ENCODE data around the gene ST8SIA1. TPM values are rescaled to one million over a fixed set of nuclear protein-coding genes. Genes with fewer than 3 reads are reported as not detected.

Gene ST8SIA1
- total RNA-seq, 1 experiment from 2014 or later: not detected

DNA sequence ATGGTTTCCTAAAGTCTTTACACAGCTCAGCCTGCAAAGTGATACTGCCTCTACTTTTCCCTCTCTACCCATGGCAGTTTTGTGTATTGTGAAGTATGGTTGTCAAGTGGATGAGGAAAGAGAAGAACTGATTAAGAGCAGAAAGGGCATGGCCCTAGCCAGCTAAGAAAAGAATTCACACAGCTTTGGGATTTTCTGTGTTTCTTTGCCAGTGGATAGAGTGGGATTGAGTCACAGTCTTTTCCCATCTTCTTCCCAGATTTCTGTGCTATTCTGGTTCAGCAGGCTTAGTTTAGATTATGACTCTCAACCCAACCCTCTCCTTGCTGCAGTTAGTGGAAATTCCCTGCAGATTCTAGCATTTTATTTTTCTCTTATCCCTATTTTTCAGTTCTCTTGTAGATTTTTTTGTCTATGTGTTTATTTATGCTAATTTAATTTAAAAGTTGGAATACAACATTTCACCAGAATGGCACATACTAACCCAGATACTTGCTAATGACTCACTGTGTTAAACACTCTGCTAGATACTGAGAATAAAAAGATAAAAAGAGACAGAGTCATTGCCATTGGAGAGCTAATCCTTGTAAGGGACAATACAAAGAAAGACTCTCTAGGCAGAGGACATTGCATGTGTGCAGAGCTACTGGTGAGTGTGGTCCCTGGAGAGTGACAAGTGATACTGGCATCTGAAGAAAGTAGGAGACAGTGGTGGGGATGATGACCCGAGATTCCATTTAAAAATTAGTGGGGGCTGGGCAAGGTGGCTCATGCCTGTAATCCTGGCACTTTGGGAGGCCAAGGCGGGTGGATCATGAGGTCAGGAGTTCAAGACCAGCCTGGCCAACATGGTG lies 106.3 kb downstream of the ST8SIA1 start:
- ChIA-PET CTCF (no interaction called here), POLR2A (ENCODE audit: unreplicated experiment) (no interaction called here)
- Histone ChIP-seq H3K27ac (ENCODE audit: low read length) (no peak overlapping the region), H3K9me2 (replicated peaks; ENCODE audit: low read length) (no peaks in the 10 kb centered on the region), H3K4me1 (ENCODE audit: insufficient read depth, low read length) (peaks cover 4% of the 10 kb centered on the region; the same call in 1 of the 2 replicates), H3K9ac (ENCODE audit: low read length) (no peak overlapping the region), H3K4me3 (ENCODE audit: low read length) (no peak overlapping the region), H2AFZ (ENCODE audit: low read length) (no peak overlapping the region), H3F3A (ENCODE audit: low read length, unreplicated experiment) (no peaks in the 10 kb centered on the region), H3K36me3 (ENCODE audit: low read depth, low read length) (no peaks in the 10 kb centered on the region), H3K27me3 (ENCODE audit: low read length) (peaks cover 21% of the 10 kb centered on the region; the same call in 1 of the 2 replicates), H3K79me2 (ENCODE audit: low read length) (no peaks in the 10 kb centered on the region), H3K4me2 (ENCODE audit: low read length) (no peak overlapping the region), H4K20me1 (ENCODE audit: low read length) (no peaks in the 10 kb centered on the region), H3K9me3 (ENCODE audit: low read length) (no peaks in the 10 kb centered on the region)
- DNase-seq (no peak), ATAC-seq (no peak)
- intact Hi-C loops (cut with micrococcal nuclease): no loop called here
- BruUV-seq (replicated peaks): no TSS peak
- TF ChIP-seq EZH2phosphoT487 (IDR thresholded peaks at IDR 0.05; ENCODE audit: borderline replicate concordance, low read length) (no peak), EZH2 (IDR thresholded peaks at IDR 0.05; ENCODE audit: low read length, unreplicated experiment) (no peak)
- TF ChIP-seq, protein P1, sequence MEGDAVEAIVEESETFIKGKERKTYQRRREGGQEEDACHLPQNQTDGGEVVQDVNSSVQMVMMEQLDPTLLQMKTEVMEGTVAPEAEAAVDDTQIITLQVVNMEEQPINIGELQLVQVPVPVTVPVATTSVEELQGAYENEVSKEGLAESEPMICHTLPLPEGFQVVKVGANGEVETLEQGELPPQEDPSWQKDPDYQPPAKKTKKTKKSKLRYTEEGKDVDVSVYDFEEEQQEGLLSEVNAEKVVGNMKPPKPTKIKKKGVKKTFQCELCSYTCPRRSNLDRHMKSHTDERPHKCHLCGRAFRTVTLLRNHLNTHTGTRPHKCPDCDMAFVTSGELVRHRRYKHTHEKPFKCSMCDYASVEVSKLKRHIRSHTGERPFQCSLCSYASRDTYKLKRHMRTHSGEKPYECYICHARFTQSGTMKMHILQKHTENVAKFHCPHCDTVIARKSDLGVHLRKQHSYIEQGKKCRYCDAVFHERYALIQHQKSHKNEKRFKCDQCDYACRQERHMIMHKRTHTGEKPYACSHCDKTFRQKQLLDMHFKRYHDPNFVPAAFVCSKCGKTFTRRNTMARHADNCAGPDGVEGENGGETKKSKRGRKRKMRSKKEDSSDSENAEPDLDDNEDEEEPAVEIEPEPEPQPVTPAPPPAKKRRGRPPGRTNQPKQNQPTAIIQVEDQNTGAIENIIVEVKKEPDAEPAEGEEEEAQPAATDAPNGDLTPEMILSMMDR (conservative IDR thresholded peaks at IDR 0.05; ENCODE audit: low read depth, low read length): no peak

DNA sequence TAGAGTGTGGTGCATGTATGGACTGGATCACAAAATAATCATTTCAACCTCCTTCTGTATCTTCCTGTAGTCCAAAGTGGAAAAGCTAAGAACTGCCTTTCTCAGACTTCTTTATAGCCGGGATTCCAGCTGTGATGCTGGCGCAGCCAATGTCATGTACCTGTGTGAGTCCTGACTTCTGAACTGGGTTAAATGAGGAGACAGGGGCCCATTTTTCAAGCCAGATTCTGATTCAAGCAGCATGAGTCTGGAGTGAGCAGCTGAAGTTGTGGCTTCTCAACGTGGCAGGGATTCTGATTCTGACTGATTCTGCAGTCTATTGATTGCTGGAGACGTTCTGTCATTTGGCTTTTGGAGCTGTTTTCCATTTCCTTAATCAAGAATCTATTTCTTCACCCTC lies 111.2 kb downstream of the ST8SIA1 start:
- Histone ChIP-seq H4K20me1 (ENCODE audit: low read length) (no peaks in the 10 kb centered on the region), H3K79me2 (ENCODE audit: low read length) (no peaks in the 10 kb centered on the region), H3K9ac (ENCODE audit: low read length) (no peak overlapping the region), H3K4me1 (ENCODE audit: insufficient read depth, low read length) (no peaks in the 10 kb centered on the region), H3K27me3 (ENCODE audit: low read length) (peaks cover 23% of the 10 kb centered on the region; the same call in 1 of the 2 replicates), H3K27ac (ENCODE audit: low read length) (no peak overlapping the region), H3K4me2 (ENCODE audit: low read length) (no peak overlapping the region), H3K9me2 (replicated peaks; ENCODE audit: low read length) (no peaks in the 10 kb centered on the region), H3K9me3 (ENCODE audit: low read length) (no peaks in the 10 kb centered on the region), H2AFZ (ENCODE audit: low read length) (no peak overlapping the region), H3K36me3 (ENCODE audit: low read depth, low read length) (no peaks in the 10 kb centered on the region), H3F3A (ENCODE audit: low read length, unreplicated experiment) (no peaks in the 10 kb centered on the region), H3K4me3 (ENCODE audit: low read length) (no peak overlapping the region)
- CTCF ChIA-PET: no interaction called here
- intact Hi-C loops (cut with micrococcal nuclease): no loop called here
- no TSS peak for BruUV-seq (replicated peaks)
- TF ChIP-seq, protein P1 (conservative IDR thresholded peaks at IDR 0.05; ENCODE audit: low read depth, low read length): no peak
- TF ChIP-seq EZH2phosphoT487 (IDR thresholded peaks at IDR 0.05; ENCODE audit: borderline replicate concordance, low read length): no peak
- POLR2A ChIA-PET (ENCODE audit: unreplicated experiment): no interaction called here
- ATAC-seq (no peak), DNase-seq (no peak)

DNA sequence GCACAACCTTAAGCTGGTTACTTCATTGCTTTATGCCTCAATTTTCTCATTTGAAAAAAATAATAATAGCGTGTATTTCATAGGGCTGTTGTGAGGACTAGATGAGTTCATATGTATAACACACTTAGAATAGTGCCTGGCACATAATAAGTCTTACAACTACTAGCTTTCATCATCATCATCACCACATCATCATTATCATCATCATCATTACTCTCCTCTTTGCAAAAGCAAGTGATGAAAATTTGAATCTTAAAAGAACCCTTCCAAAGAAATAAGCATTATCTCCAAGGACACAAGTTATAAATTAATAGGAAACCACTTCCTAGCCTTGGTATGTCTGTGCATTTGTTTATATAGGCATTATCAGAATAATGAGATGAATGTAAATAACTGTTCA lies 117.0 kb downstream of the ST8SIA1 start:
- no peaks in the 10 kb centered on the region for H3K9me3 ChIP-seq (ENCODE audit: low read length)
- no TSS peak for BruUV-seq (replicated peaks)
- H3K27ac ChIP-seq (ENCODE audit: low read length): no peak overlapping the region
- DNase-seq: no peak
- ChIA-PET POLR2A (ENCODE audit: unreplicated experiment) (no interaction called here), CTCF (no interaction called here)
- no peaks in the 10 kb centered on the region for H3K27me3 ChIP-seq (ENCODE audit: low read length)
- ATAC-seq: no peak
- no peak overlapping the region for H3K9ac ChIP-seq (ENCODE audit: low read length)
- no peak overlapping the region for H3K4me3 ChIP-seq (ENCODE audit: low read length)
- no peak for TF ChIP-seq EZH2phosphoT487 (IDR thresholded peaks at IDR 0.05; ENCODE audit: borderline replicate concordance, low read length)
- TF ChIP-seq, protein P1 (conservative IDR thresholded peaks at IDR 0.05; ENCODE audit: low read depth, low read length): no peak
- TF ChIP-seq EZH2 (IDR thresholded peaks at IDR 0.05; ENCODE audit: low read length, unreplicated experiment): no peak
- H3F3A ChIP-seq (ENCODE audit: low read length, unreplicated experiment): no peaks in the 10 kb centered on the region
- H3K9me2 ChIP-seq (replicated peaks; ENCODE audit: low read length): no peaks in the 10 kb centered on the region
- intact Hi-C loops (cut with micrococcal nuclease): no loop called here
- H3K4me2 ChIP-seq (ENCODE audit: low read length): no peak overlapping the region
- H4K20me1 ChIP-seq (ENCODE audit: low read length): no peaks in the 10 kb centered on the region
- no peaks in the 10 kb centered on the region for H3K4me1 ChIP-seq (ENCODE audit: insufficient read depth, low read length)
- H3K79me2 ChIP-seq (ENCODE audit: low read length): no peaks in the 10 kb centered on the region
- no peak overlapping the region for H2AFZ ChIP-seq (ENCODE audit: low read length)
- H3K36me3 ChIP-seq (ENCODE audit: low read depth, low read length): no peaks in the 10 kb centered on the region

All from PC-3 (cell line).